K562 (cell line): Measurements from ENCODE around the gene CAPN5. TPM values are rescaled to one million over a fixed set of nuclear protein-coding genes. Genes with fewer than 3 reads are reported as not detected.

Experiments
- GABPA ChIP-seq: fragments of 200-800 bp; sonication (Bioruptor generic); conservative IDR thresholded peaks from 2 replicates; pipeline ENCODE4 v1.6.1; 2016; ENCODE audit warnings: low read depth, missing genetic modification characterization, missing compliant biosample characterization
- GTF2E2 ChIP-seq: fragments of 200-800 bp; sonication (Bioruptor generic); IDR thresholded peaks from 2 replicates; pipeline ENCODE4 v1.6.1; 2016; ENCODE audit warnings: missing genetic modification characterization, missing compliant biosample characterization
- HMG20A ChIP-seq: fragments of 450-650 bp; formaldehyde crosslinking; conservative IDR thresholded peaks from 2 replicates; pipeline ENCODE4 v1.4.0; 2020; ENCODE audit warnings: mild to moderate bottlenecking, mixed read lengths
- MTA3 ChIP-seq: fragments of 450-650 bp; formaldehyde crosslinking; IDR thresholded peaks from 2 replicates; pipeline ENCODE4 v1.6.1; 2017; ENCODE audit warnings: mild to moderate bottlenecking, borderline replicate concordance
- STAG1 ChIP-seq: sonication (generic); formaldehyde crosslinking; IDR thresholded peaks from 2 replicates; pipeline ENCODE4 v1.5.0; 2020; ENCODE audit warnings: missing genetic modification reagents, borderline replicate concordance
- YY1 ChIP-seq, 3 experiments: IDR thresholded peaks; 2 replicates each; pipeline ENCODE4 v1.6.1; 2011; ENCODE audit warnings: low read length in 2 of 3, mild to moderate bottlenecking in 2 of 3, moderate library complexity in 2 of 3, borderline replicate concordance in 1 of 3, control low read depth in 1 of 3, low read depth in 1 of 3; ENCODE audit not compliant: insufficient read depth in 3 of 3, insufficient replicate concordance in 2 of 3, control insufficient read depth in 1 of 3, insufficient read length in 1 of 3; ENCODE audit errors: extremely low read depth in 1 of 3
- ZNF785 ChIP-seq: fragments of 250-450 bp; sonication (Bioruptor Pico); IDR thresholded peaks from 2 replicates; pipeline ENCODE4 v1.4.0; 2020; ENCODE audit warnings: mild to moderate bottlenecking
- ZSCAN32 ChIP-seq: fragments of 450-650 bp; formaldehyde crosslinking; IDR thresholded peaks from 2 replicates; pipeline ENCODE4 v1.4.0; 2020; ENCODE audit warnings: mild to moderate bottlenecking, moderate library complexity
- polyA plus RNA-seq, 8 experiments: library from polyadenylated mRNA; depleted of rRNA in 4 of 8; stranded (reverse) in 5 of 8; unstranded in 3 of 8; fragments of >200 nt; fragmentation: Nextera tagmentation in 2 of 8; fragmentation: Illumina TruSeq in 1 of 8; extraction: Ambion mirVana in 2 of 8; extraction: Trizol in 1 of 8; gene quantifications; 2 replicates each; pipeline versions ENCODE4 v1.2.1 to v1.2.3, GENCODE V29; 2011 to 2014; ENCODE audit warnings: inconsistent platforms in 1 of 8, missing spikeins in 1 of 8
- total RNA-seq, 7 experiments: library from RNA; depleted of rRNA in 6 of 7; stranded (reverse); fragments of >200 nt in 6 of 7; fragmentation: Illumina TruSeq in 2 of 7; extraction: Trizol in 2 of 7; gene quantifications; 2 replicates each; pipeline versions ENCODE4 v1.2.1 to v1.2.3, GENCODE V29; 2011 to 2021; ENCODE audit warnings: low replicate concordance in 1 of 7
- TF ChIP-seq, protein P1 (sequence below), 2 experiments: fragments of 450-650 bp; formaldehyde crosslinking in 1 of 2; IDR thresholded peaks; 2 replicates each; pipeline versions ENCODE4 v1.4.0 to v1.6.1; 2014 to 2020; ENCODE audit warnings: mild to moderate bottlenecking in 2 of 2, borderline replicate concordance in 1 of 2, low read depth in 1 of 2
- TF ChIP-seq, protein P2 (sequence below): fragments of 250-450 bp; sonication (Bioruptor Pico); IDR thresholded peaks from 2 replicates; pipeline ENCODE4 v1.5.0; 2022; ENCODE audit warnings: mild to moderate bottlenecking
- TF ChIP-seq, protein P3 (sequence below), 3 experiments: IDR thresholded peaks in 2 of 3; conservative IDR thresholded peaks in 1 of 3; 2 replicates each; pipeline ENCODE4 v1.5.1; 2011 to 2012; ENCODE audit warnings: low read length in 3 of 3, mild to moderate bottlenecking in 3 of 3, control low read depth in 2 of 3, improper control_type of control experiment in 1 of 3, inconsistent platforms in 1 of 3, low read depth in 1 of 3, mixed read lengths in 1 of 3, moderate library complexity in 1 of 3; ENCODE audit not compliant: insufficient read depth in 2 of 3
- TF ChIP-seq, protein P4 (sequence below): fragments of 450-650 bp; formaldehyde crosslinking; IDR thresholded peaks from 2 replicates; pipeline ENCODE4 v1.4.0; 2022; ENCODE audit warnings: mild to moderate bottlenecking, moderate library complexity

CAPN5 gene
- total and polyA plus RNA-seq, 9 of the 15 experiments (the other 6 are each of a cell fraction or from before 2014, with no cell fraction given), result 0.04 to 0.44 (median 0.14) TPM; not detected in 2

- TF ChIP-seq, protein P1, sequence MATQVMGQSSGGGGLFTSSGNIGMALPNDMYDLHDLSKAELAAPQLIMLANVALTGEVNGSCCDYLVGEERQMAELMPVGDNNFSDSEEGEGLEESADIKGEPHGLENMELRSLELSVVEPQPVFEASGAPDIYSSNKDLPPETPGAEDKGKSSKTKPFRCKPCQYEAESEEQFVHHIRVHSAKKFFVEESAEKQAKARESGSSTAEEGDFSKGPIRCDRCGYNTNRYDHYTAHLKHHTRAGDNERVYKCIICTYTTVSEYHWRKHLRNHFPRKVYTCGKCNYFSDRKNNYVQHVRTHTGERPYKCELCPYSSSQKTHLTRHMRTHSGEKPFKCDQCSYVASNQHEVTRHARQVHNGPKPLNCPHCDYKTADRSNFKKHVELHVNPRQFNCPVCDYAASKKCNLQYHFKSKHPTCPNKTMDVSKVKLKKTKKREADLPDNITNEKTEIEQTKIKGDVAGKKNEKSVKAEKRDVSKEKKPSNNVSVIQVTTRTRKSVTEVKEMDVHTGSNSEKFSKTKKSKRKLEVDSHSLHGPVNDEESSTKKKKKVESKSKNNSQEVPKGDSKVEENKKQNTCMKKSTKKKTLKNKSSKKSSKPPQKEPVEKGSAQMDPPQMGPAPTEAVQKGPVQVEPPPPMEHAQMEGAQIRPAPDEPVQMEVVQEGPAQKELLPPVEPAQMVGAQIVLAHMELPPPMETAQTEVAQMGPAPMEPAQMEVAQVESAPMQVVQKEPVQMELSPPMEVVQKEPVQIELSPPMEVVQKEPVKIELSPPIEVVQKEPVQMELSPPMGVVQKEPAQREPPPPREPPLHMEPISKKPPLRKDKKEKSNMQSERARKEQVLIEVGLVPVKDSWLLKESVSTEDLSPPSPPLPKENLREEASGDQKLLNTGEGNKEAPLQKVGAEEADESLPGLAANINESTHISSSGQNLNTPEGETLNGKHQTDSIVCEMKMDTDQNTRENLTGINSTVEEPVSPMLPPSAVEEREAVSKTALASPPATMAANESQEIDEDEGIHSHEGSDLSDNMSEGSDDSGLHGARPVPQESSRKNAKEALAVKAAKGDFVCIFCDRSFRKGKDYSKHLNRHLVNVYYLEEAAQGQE (IDR thresholded peaks at IDR 0.05; ENCODE audit: borderline replicate concordance), result peak; percentile 87
- TF ChIP-seq, protein P1 (CRISPR knock-in tag; IDR thresholded peaks at IDR 0.05; ENCODE audit: low read depth), result no peak
- TF ChIP-seq, protein P2, sequence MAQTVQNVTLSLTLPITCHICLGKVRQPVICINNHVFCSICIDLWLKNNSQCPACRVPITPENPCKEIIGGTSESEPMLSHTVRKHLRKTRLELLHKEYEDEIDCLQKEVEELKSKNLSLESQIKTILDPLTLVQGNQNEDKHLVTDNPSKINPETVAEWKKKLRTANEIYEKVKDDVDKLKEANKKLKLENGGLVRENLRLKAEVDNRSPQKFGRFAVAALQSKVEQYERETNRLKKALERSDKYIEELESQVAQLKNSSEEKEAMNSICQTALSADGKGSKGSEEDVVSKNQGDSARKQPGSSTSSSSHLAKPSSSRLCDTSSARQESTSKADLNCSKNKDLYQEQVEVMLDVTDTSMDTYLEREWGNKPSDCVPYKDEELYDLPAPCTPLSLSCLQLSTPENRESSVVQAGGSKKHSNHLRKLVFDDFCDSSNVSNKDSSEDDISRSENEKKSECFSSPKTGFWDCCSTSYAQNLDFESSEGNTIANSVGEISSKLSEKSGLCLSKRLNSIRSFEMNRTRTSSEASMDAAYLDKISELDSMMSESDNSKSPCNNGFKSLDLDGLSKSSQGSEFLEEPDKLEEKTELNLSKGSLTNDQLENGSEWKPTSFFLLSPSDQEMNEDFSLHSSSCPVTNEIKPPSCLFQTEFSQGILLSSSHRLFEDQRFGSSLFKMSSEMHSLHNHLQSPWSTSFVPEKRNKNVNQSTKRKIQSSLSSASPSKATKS (CRISPR knock-in tag), result no peak
- TF ChIP-seq HMG20A (CRISPR knock-in tag) (no peak), GTF2E2 (tag) (no peak), MTA3 (no peak; the same call in 1 of the 2 replicates), YY1 (IDR thresholded peaks at IDR 0.05; ENCODE audit: borderline replicate concordance in 1 of 3, control insufficient read depth in 1 of 3, extremely low read depth in 1 of 3, insufficient read depth in 3 of 3, insufficient read length in 1 of 3, insufficient replicate concordance in 2 of 3, low read depth in 1 of 3, low read length in 2 of 3) (no peak), ZSCAN32 (no peak), GABPA (no peak), ZNF785 (CRISPR knock-in tag) (no peak), STAG1 (CRISPR knock-in tag) (no peak; the same call in 1 of the 2 replicates)
- TF ChIP-seq, protein P3, sequence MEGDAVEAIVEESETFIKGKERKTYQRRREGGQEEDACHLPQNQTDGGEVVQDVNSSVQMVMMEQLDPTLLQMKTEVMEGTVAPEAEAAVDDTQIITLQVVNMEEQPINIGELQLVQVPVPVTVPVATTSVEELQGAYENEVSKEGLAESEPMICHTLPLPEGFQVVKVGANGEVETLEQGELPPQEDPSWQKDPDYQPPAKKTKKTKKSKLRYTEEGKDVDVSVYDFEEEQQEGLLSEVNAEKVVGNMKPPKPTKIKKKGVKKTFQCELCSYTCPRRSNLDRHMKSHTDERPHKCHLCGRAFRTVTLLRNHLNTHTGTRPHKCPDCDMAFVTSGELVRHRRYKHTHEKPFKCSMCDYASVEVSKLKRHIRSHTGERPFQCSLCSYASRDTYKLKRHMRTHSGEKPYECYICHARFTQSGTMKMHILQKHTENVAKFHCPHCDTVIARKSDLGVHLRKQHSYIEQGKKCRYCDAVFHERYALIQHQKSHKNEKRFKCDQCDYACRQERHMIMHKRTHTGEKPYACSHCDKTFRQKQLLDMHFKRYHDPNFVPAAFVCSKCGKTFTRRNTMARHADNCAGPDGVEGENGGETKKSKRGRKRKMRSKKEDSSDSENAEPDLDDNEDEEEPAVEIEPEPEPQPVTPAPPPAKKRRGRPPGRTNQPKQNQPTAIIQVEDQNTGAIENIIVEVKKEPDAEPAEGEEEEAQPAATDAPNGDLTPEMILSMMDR (IDR thresholded peaks at IDR 0.05 in 2 of 3, conservative IDR thresholded peaks at IDR 0.05 in 1 of 3; ENCODE audit: insufficient read depth in 2 of 3, low read depth in 1 of 3, low read length in 3 of 3), result peak; percentile 96 to 99 (median 98)
- TF ChIP-seq, protein P4, sequence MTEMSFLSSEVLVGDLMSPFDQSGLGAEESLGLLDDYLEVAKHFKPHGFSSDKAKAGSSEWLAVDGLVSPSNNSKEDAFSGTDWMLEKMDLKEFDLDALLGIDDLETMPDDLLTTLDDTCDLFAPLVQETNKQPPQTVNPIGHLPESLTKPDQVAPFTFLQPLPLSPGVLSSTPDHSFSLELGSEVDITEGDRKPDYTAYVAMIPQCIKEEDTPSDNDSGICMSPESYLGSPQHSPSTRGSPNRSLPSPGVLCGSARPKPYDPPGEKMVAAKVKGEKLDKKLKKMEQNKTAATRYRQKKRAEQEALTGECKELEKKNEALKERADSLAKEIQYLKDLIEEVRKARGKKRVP, result no peak
Measured at GRCh38 chr11:77091146-77091940, 24.6 kb downstream of the CAPN5 start (continued).
